ENCODE results near the gene MCUB.
A peak's percentile ranks its signal among the peaks of the same experiment; 100 is the strongest.
"Not testable (repeated sequence)": the region's sequence is repeated elsewhere in the genome, so short reads cannot be mapped to it uniquely, and the experiment has no call there.

The MCUB gene

GRCh38 chr4:109554971-109555370 is 5.1 kb upstream of the MCUB start:
- Histone ChIP-seq H3K36me3 (ENCODE audit: control insufficient read depth, insufficient read depth, low read length) (no peaks in the 10 kb centered on the region), H2AFZ (no peak overlapping the region), H3K9me3 (ENCODE audit: control insufficient read depth, low read length) (no peaks in the 10 kb centered on the region), H3K4me3 (ENCODE audit: low read depth, low read length) (no peak overlapping the region), H3K27ac (no peak overlapping the region), H3K79me2 (no peaks in the 10 kb centered on the region), H3K27me3 (ENCODE audit: control insufficient read depth, insufficient read depth, low read length) (no peaks in the 10 kb centered on the region), H3K4me1 (no peaks in the 10 kb centered on the region), H3K9ac (no peak overlapping the region), H3K4me2 (ENCODE audit: low read length) (no peak overlapping the region)
- no peak for TF ChIP-seq CTCF (IDR thresholded peaks at IDR 0.05)

- Histone ChIP-seq H2AFZ (no peak overlapping the region), H3K79me2 (no peaks in the 10 kb centered on the region), H3K36me3 (ENCODE audit: control insufficient read depth, insufficient read depth, low read length) (no peaks in the 10 kb centered on the region), H3K27ac (no peak overlapping the region), H3K4me2 (ENCODE audit: low read length) (no peak overlapping the region), H3K9me3 (ENCODE audit: control insufficient read depth, low read length) (no peaks in the 10 kb centered on the region), H3K4me3 (ENCODE audit: low read depth, low read length) (no peak overlapping the region), H3K9ac (no peak overlapping the region), H3K27me3 (ENCODE audit: control insufficient read depth, insufficient read depth, low read length) (no peaks in the 10 kb centered on the region), H3K4me1 (no peaks in the 10 kb centered on the region)
- TF ChIP-seq CTCF (IDR thresholded peaks at IDR 0.05): no peak
These were observed 2.6 kb upstream of the MCUB start for GRCh38 chr4:109557433-109557832.

GRCh38 chr4:109558095-109558494 is 2.0 kb upstream of the MCUB start:
- not testable (repeated sequence) for H3K4me1 ChIP-seq; H3K9me3 ChIP-seq (ENCODE audit: control insufficient read depth, low read length); H3K79me2 ChIP-seq; H3K36me3 ChIP-seq (ENCODE audit: control insufficient read depth, insufficient read depth, low read length); H3K4me2 ChIP-seq (ENCODE audit: low read length); H3K27me3 ChIP-seq (ENCODE audit: control insufficient read depth, insufficient read depth, low read length); H3K9ac ChIP-seq; H3K27ac ChIP-seq; H3K4me3 ChIP-seq (ENCODE audit: low read depth, low read length); H2AFZ ChIP-seq

- Histone ChIP-seq H3K4me3 (ENCODE audit: low read depth, low read length) (peak overlapping the region; percentile 51), H3K9me3 (ENCODE audit: control insufficient read depth, low read length) (no peaks in the 10 kb centered on the region), H3K4me1 (no peaks in the 10 kb centered on the region), H3K79me2 (no peaks in the 10 kb centered on the region), H3K27ac (no peak overlapping the region), H3K27me3 (ENCODE audit: control insufficient read depth, insufficient read depth, low read length) (no peaks in the 10 kb centered on the region), H3K36me3 (ENCODE audit: control insufficient read depth, insufficient read depth, low read length) (no peaks in the 10 kb centered on the region), H3K9ac (no peak overlapping the region), H3K4me2 (ENCODE audit: low read length) (peak overlapping the region; percentile 81), H2AFZ (peak overlapping the region; percentile 74)
- TF ChIP-seq CTCF (IDR thresholded peaks at IDR 0.05): no peak
These were observed 442 bp upstream of the MCUB start for GRCh38 chr4:109559625-109559982.

- Histone ChIP-seq H2AFZ (peak overlapping the region; percentile 74), H3K4me1 (no peaks in the 10 kb centered on the region), H3K36me3 (ENCODE audit: control insufficient read depth, insufficient read depth, low read length) (no peaks in the 10 kb centered on the region), H3K9ac (no peak overlapping the region), H3K9me3 (ENCODE audit: control insufficient read depth, low read length) (no peaks in the 10 kb centered on the region), H3K79me2 (no peaks in the 10 kb centered on the region), H3K27me3 (ENCODE audit: control insufficient read depth, insufficient read depth, low read length) (no peaks in the 10 kb centered on the region), H3K27ac (peak overlapping the region; percentile 15), H3K4me2 (ENCODE audit: low read length) (peak overlapping the region; percentile 81), H3K4me3 (ENCODE audit: low read depth, low read length) (peak overlapping the region; percentile 51)
- no peak for TF ChIP-seq CTCF (IDR thresholded peaks at IDR 0.05)
These were observed 828 bp downstream of the MCUB start for GRCh38 chr4:109560687-109561461.

Data from parathyroid adenoma (tissue), 2 donors.